Activated T-cell treated with anti-CD3 and anti-CD28 coated beads, Interleukin-2, amount 50 U/mL, for 1 hour (primary cell): Measurements from ENCODE around the gene MMP2.
A peak's percentile ranks its signal among the peaks of the same experiment; 100 is the strongest.

Source experiments
- DNase-seq: peaks from one replicate; pipeline ENCODE4 v3.0.0-alpha.2; 2020

The MMP2 gene

DNA sequence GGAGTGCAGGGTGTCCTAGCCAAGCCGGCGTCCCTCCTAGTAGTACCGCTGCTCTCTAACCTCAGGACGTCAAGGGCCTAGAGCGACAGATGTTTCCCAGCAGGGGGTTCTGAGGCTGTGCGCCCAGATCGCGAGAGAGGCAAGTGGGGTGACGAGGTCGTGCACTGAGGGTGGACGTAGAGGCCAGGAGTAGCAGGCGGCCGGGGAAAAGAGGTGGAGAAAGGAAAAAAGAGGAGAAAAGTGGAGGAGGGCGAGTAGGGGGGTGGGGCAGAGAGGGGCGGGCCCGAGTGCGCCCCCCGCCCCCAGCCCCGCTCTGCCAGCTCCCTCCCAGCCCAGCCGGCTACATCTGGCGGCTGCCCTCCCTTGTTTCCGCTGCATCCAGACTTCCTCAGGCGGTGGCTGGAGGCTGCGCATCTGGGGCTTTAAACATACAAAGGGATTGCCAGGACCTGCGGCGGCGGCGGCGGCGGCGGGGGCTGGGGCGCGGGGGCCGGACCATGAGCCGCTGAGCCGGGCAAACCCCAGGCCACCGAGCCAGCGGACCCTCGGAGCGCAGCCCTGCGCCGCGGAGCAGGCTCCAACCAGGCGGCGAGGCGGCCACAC lies at the start of gene MMP2:
Gene MMP2 (plus strand): TSS at position 372 of the 603 bp plus-strand sequence. CDS start 282 bp downstream, outside the sequence.
- DNase-seq, result no peak

- DNase-seq, result no peak
Measured at GRCh38 chr16:55433030-55433429, 46.0 kb upstream of the MMP2 start.

DNA sequence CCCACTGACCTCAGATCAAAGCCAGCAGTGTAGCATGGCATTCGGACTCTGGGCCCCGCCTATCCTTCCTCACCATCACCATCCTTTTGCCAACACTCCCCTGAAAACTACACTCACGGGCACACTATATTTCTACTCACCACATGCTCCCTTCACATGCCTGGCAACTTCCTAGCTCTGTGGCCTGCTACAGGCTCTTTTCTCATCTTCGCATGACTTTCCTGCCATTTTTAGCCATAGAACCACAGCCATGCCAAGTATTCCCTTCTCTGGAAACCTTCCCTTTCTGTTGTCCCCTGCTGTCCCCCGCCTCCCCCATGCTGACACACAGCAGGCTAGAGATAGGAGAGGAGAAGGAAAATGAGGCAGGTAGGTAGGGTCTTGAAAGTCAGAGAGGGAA lies 45.5 kb upstream of the MMP2 start:
- DNase-seq, result no peak

- no peak for DNase-seq
Measured at GRCh38 chr16:55434000-55434399, 45.0 kb upstream of the MMP2 start.

GRCh38 chr16:55435387-55435786 lies 43.6 kb upstream of the MMP2 start:
- no peak for DNase-seq

- DNase-seq, result no peak
Measured at GRCh38 chr16:55436587-55436986, 42.4 kb upstream of the MMP2 start.

- no peak for DNase-seq
Measured at GRCh38 chr16:55437625-55438024, 41.4 kb upstream of the MMP2 start.

- DNase-seq, result no peak
Measured at GRCh38 chr16:55438281-55438680, 40.7 kb upstream of the MMP2 start.

GRCh38 chr16:55439101-55439690 lies 39.8 kb upstream of the MMP2 start:
- DNase-seq, result no peak

- no peak for DNase-seq
Measured at GRCh38 chr16:55443434-55444346, 35.3 kb upstream of the MMP2 start.

- no peak for DNase-seq
Measured at GRCh38 chr16:55444754-55445485, 34.1 kb upstream of the MMP2 start.

DNA sequence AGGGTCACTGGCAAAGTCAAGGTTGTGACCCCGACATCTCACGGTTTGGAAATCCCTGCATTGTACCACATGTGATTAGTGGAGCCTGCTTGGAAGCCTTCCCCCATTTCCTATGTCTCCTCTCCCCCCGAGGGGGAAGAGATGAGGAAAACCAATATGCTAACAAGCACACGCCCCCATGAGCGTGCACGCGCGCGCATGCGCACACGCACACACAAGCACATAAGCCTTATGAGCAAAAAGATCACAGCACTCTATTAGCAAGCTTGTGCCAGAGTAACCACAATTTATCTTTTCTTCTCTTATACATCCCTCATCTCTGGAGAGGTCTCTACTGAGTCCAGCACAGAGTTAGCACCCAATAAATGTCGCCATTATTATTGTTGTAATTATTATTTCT lies 31.8 kb upstream of the MMP2 start:
- DNase-seq, result no peak

- no peak for DNase-seq
Measured at GRCh38 chr16:55452996-55453395, 26.0 kb upstream of the MMP2 start.

DNA sequence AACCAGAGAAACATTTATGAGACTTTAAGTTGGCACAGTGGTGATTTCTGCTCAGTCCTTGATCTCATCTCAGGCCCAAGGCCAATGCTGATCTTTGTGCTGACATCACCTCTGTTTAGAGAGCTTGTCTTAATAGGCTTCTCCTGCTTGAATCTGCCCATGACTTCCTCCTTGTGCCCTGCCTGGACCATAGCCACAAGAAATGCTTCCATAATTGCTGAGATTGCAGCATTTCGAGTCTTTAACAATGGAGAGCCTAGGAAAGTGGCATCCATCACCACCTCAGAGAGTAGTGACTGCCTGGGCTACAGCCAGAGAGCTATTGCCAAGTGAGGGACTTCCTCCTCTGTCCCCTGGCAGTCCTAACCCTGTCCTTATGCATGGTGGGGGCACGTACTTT lies 25.1 kb upstream of the MMP2 start:
- DNase-seq, result no peak

DNA sequence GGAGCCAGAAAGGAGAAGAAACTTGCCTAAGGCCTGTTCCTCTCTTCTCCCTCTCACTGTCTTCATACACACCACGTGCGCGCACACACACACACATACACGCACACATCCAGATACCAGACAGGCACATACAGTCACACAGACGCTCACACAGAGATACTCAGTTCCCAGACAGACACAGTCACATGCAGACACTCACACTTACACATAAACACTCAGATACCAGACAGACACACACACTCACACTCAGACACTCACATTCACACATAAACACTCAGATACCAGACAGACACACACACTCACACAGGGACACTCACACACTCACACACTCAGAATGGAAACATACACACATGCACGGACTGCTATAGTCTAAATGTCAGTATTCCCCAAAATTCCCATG lies 24.1 kb upstream of the MMP2 start:
- no peak for DNase-seq

DNA sequence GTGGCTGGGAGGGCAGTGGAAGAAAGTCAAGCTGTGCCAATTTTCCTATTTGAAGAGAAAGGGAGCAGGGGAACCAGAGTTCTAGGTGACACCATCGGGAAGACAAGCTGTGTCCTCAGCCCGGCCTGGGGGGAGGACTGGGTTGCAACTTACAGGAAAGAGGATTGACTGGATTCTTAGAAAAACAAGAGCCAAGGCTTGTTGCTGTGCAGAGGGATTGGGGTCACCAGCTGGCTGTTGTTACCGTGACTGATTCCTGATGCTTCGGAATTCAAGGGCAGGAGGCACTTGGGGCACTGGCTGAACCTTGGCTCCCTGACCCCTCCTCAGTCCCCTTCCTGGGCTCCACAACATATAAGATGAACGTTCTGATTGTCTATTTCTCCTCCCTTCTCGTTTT lies 16.8 kb upstream of the MMP2 start:
- no peak for DNase-seq

GRCh38 chr16:55464375-55464774 lies 14.6 kb upstream of the MMP2 start:
- no peak for DNase-seq

GRCh38 chr16:55465077-55465896 lies 13.7 kb upstream of the MMP2 start:
- peak; percentile 84 for DNase-seq

DNA sequence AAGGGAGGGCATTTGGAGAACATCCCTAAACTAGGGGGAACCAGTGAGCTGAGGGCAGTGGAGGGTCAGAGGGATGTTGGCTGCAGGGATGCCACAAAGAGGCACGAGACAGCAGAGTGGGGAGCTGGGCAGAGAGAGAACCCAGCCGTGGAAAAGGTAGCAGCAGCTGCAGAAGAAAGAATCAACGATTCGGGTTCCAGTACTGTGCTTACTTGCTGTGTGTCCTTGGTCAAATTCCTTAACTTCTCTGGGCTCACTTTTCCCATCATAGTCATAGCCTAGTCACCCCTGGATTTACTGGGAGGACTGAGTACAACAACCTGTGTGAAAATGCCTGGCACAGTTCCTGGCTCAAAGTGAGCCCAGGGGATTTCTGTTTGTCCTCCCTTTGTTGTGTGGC lies 12.8 kb upstream of the MMP2 start:
- DNase-seq, result no peak

- DNase-seq, result no peak
Measured at GRCh38 chr16:55467898-55468297, 11.1 kb upstream of the MMP2 start.

- DNase-seq, result no peak
Measured at GRCh38 chr16:55468352-55468990, 10.5 kb upstream of the MMP2 start.
